Measurements from ENCODE around the gene GRM8. TPM values are rescaled to one million over a fixed set of nuclear protein-coding genes. Genes with fewer than 3 reads are reported as not detected.

The GRM8 gene
- total RNA-seq, 1 donor from 2014 or later: 2.2 TPM

DNA sequence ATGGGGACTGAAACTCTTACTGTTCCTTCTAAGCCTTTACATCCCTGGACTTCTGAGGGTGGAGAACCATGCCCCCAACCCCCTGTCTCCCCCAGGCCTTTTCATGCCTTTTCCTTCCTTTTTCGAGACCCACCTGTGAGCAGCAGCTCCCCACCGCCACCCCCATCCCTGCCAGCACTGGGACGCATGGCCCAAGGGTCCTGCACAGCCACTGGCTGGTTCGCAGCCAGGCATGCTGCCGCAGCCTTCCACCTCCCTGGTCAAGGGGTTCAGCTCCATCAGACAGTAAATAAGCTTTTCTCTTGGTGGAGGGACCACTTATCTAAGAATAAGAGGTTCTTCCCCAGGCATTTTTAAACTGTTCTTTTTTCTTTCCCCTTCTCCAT is 584.4 kb downstream of the GRM8 start:
- no peaks in the 10 kb centered on the region for H3K9me3 ChIP-seq (ENCODE audit: insufficient read depth, low read depth, low read length)
- H3K27me3 Mint-ChIP-seq (ENCODE audit: low read depth, unreplicated experiment): no peaks in the 10 kb centered on the region
- no peak overlapping the region for H3K9ac ChIP-seq (ENCODE audit: low read length)
- no peaks in the 10 kb centered on the region for H4K20me1 ChIP-seq (ENCODE audit: insufficient read depth, low read length)
- H3K4me2 ChIP-seq (ENCODE audit: low read length): no peak overlapping the region
- H3K36me3 ChIP-seq (ENCODE audit: insufficient read depth, low read length): no peaks in the 10 kb centered on the region
- H3K27ac Mint-ChIP-seq (ENCODE audit: unreplicated experiment): no peak overlapping the region
- H3K27ac ChIP-seq (ENCODE audit: low read depth, low read length): no peak overlapping the region
- H3K9me3 Mint-ChIP-seq (ENCODE audit: unreplicated experiment): peaks cover 1% of the 10 kb centered on the region
- no peaks in the 10 kb centered on the region for H3K79me2 ChIP-seq (ENCODE audit: insufficient read depth, low read length)
- no peak overlapping the region for H2AFZ ChIP-seq (ENCODE audit: low read depth, low read length)
- no peak for DNase-seq (ENCODE audit: low read depth)
- H3K4me1 ChIP-seq (ENCODE audit: insufficient read depth, low read length): no peaks in the 10 kb centered on the region
- H3K4me3 Mint-ChIP-seq (ENCODE audit: unreplicated experiment): no peak overlapping the region
- no peaks in the 10 kb centered on the region for H3K27me3 ChIP-seq (ENCODE audit: insufficient read depth, low read length)
- FAIRE-seq: no peak
- no peak overlapping the region for H3K4me3 ChIP-seq (ENCODE audit: insufficient read depth, low read depth, low read length)
- no peaks in the 10 kb centered on the region for H3K4me1 Mint-ChIP-seq (ENCODE audit: low read depth, unreplicated experiment)
- H3K36me3 Mint-ChIP-seq (ENCODE audit: low read depth, unreplicated experiment): no peaks in the 10 kb centered on the region
- TF ChIP-seq, protein P1, sequence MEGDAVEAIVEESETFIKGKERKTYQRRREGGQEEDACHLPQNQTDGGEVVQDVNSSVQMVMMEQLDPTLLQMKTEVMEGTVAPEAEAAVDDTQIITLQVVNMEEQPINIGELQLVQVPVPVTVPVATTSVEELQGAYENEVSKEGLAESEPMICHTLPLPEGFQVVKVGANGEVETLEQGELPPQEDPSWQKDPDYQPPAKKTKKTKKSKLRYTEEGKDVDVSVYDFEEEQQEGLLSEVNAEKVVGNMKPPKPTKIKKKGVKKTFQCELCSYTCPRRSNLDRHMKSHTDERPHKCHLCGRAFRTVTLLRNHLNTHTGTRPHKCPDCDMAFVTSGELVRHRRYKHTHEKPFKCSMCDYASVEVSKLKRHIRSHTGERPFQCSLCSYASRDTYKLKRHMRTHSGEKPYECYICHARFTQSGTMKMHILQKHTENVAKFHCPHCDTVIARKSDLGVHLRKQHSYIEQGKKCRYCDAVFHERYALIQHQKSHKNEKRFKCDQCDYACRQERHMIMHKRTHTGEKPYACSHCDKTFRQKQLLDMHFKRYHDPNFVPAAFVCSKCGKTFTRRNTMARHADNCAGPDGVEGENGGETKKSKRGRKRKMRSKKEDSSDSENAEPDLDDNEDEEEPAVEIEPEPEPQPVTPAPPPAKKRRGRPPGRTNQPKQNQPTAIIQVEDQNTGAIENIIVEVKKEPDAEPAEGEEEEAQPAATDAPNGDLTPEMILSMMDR (IDR thresholded peaks at IDR 0.05; ENCODE audit: insufficient read depth, low read depth, low read length): no peak
- no peak for TF ChIP-seq EZH2 (IDR thresholded peaks at IDR 0.05; ENCODE audit: insufficient read depth, low read length)

DNA sequence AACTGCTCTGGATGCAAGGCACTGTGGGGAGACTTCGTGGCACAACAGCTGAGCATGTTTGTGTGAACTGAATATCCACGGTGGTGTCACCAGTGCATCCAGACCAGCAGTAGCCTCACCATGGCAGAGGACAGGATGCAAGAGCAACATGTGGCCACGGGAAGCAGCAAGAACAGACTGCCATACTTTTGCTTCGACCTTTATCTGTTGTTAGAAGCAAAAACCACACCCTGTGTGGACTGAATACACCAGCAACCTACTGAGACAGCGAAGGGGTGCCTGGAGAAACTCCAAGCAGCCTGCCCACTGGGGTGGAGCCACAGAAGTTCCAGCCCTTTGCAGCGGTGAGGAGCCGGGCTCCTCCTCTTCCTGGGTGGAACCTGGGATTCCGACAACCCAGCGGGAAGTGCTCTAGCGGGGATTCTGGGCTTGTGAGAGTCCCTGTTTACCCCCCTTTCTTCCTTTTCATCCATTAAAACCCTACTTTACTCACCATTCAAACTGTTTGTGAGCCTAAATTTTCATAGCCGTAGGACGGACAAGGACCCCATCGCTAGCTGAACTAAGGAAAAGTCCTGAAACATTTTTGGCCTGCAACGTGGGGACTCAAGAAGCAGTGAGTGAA is 584.9 kb downstream of the GRM8 start:
- Mint-ChIP-seq H3K27ac (ENCODE audit: unreplicated experiment) (no peak overlapping the region), H3K36me3 (ENCODE audit: low read depth, unreplicated experiment) (no peaks in the 10 kb centered on the region), H3K27me3 (ENCODE audit: low read depth, unreplicated experiment) (no peaks in the 10 kb centered on the region), H3K9me3 (ENCODE audit: unreplicated experiment) (peaks cover 1% of the 10 kb centered on the region), H3K4me3 (ENCODE audit: unreplicated experiment) (no peak overlapping the region), H3K4me1 (ENCODE audit: low read depth, unreplicated experiment) (peaks cover 4% of the 10 kb centered on the region)
- no peaks in the 10 kb centered on the region for H3K27me3 ChIP-seq (ENCODE audit: insufficient read depth, low read length)
- DNase-seq (ENCODE audit: low read depth): no peak
- H3K27ac ChIP-seq (ENCODE audit: low read depth, low read length): no peak overlapping the region
- H3K36me3 ChIP-seq (ENCODE audit: insufficient read depth, low read length): no peaks in the 10 kb centered on the region
- H3K4me1 ChIP-seq (ENCODE audit: insufficient read depth, low read length): no peaks in the 10 kb centered on the region
- H4K20me1 ChIP-seq (ENCODE audit: insufficient read depth, low read length): no peaks in the 10 kb centered on the region
- H2AFZ ChIP-seq (ENCODE audit: low read depth, low read length): no peak overlapping the region
- H3K4me3 ChIP-seq (ENCODE audit: insufficient read depth, low read depth, low read length): no peak overlapping the region
- no peak overlapping the region for H3K9ac ChIP-seq (ENCODE audit: low read length)
- no peak for TF ChIP-seq EZH2 (IDR thresholded peaks at IDR 0.05; ENCODE audit: insufficient read depth, low read length)
- TF ChIP-seq, protein P1 (IDR thresholded peaks at IDR 0.05; ENCODE audit: insufficient read depth, low read depth, low read length): no peak
- no peak overlapping the region for H3K4me2 ChIP-seq (ENCODE audit: low read length)
- H3K79me2 ChIP-seq (ENCODE audit: insufficient read depth, low read length): no peaks in the 10 kb centered on the region
- FAIRE-seq: no peak
- H3K9me3 ChIP-seq (ENCODE audit: insufficient read depth, low read depth, low read length): no peaks in the 10 kb centered on the region

DNA sequence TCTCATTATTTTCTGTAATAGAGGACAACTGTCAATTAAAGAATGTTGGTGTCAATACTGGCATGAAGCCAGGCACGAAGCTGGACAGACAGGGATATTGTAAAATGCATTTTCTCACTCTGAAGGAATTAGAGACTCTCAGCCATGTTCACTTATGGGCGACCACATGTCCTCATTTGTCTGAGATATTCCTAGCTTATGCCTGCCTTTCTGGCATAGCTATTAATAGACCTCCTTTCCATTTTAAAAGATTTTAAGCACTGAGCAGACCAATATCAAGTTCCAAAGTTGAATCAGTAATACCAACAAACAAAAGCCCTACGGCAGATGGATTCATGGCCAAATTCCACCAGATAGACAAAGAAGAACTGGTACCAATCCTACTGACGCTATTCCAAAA is 589.9 kb downstream of the GRM8 start:
- Mint-ChIP-seq H3K36me3 (ENCODE audit: low read depth, unreplicated experiment) (no peaks in the 10 kb centered on the region), H3K27ac (ENCODE audit: unreplicated experiment) (no peak overlapping the region), H3K4me1 (ENCODE audit: low read depth, unreplicated experiment) (peaks cover 5% of the 10 kb centered on the region), H3K4me3 (ENCODE audit: unreplicated experiment) (no peak overlapping the region), H3K9me3 (ENCODE audit: unreplicated experiment) (peaks cover 1% of the 10 kb centered on the region), H3K27me3 (ENCODE audit: low read depth, unreplicated experiment) (no peaks in the 10 kb centered on the region)
- Histone ChIP-seq H3K9ac (ENCODE audit: low read length) (no peak overlapping the region), H4K20me1 (ENCODE audit: insufficient read depth, low read length) (no peaks in the 10 kb centered on the region), H3K9me3 (ENCODE audit: insufficient read depth, low read depth, low read length) (no peaks in the 10 kb centered on the region), H3K4me2 (ENCODE audit: low read length) (no peak overlapping the region), H3K36me3 (ENCODE audit: insufficient read depth, low read length) (no peaks in the 10 kb centered on the region), H3K27me3 (ENCODE audit: insufficient read depth, low read length) (no peaks in the 10 kb centered on the region), H2AFZ (ENCODE audit: low read depth, low read length) (no peak overlapping the region), H3K27ac (ENCODE audit: low read depth, low read length) (no peak overlapping the region), H3K4me3 (ENCODE audit: insufficient read depth, low read depth, low read length) (no peak overlapping the region), H3K79me2 (ENCODE audit: insufficient read depth, low read length) (no peaks in the 10 kb centered on the region), H3K4me1 (ENCODE audit: insufficient read depth, low read length) (no peaks in the 10 kb centered on the region)
- FAIRE-seq (no peak), DNase-seq (ENCODE audit: low read depth) (no peak)
- TF ChIP-seq, protein P1 (IDR thresholded peaks at IDR 0.05; ENCODE audit: insufficient read depth, low read depth, low read length): no peak
- no peak for TF ChIP-seq EZH2 (IDR thresholded peaks at IDR 0.05; ENCODE audit: insufficient read depth, low read length)

Measured in astrocyte (in vitro differentiated cells and primary cell).